HG02840 (cell line): ENCODE results near the gene ASPSCR1.

Source experiments
- ATAC-seq: cut with Tn5 transposase; IDR thresholded peaks from one replicate; pipeline ENCODE4 v1.9.1; 2021; ENCODE audit warnings: mild to moderate bottlenecking, moderate library complexity, moderate number of reproducible peaks; ENCODE audit not compliant: unreplicated experiment, low FRiP score

Gene ASPSCR1

GRCh38 chr17:82021107-82021899 is 43.9 kb downstream of the ASPSCR1 start:
- no peak for ATAC-seq

DNA sequence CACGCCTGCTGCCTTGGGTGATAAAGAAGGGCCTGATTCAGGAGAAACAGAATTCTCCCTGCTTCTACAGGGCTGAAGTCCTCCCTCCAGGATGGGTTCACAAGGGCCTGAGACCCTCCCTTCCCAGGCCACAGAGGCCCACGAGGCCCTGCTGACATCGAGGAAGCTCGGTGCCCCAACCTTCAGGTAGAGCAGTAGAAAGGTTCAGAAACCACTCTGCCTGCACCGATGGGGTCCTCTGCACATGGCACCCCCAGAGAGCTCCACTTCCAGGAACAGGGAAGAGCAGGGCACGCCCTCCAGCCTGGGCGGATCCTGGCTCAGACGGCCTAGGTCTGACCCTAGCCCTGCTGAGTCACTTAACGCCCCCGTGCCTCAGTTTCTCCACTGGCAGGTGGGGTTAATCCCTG is 44.5 kb downstream of the ASPSCR1 start:
- ATAC-seq, result no peak

DNA sequence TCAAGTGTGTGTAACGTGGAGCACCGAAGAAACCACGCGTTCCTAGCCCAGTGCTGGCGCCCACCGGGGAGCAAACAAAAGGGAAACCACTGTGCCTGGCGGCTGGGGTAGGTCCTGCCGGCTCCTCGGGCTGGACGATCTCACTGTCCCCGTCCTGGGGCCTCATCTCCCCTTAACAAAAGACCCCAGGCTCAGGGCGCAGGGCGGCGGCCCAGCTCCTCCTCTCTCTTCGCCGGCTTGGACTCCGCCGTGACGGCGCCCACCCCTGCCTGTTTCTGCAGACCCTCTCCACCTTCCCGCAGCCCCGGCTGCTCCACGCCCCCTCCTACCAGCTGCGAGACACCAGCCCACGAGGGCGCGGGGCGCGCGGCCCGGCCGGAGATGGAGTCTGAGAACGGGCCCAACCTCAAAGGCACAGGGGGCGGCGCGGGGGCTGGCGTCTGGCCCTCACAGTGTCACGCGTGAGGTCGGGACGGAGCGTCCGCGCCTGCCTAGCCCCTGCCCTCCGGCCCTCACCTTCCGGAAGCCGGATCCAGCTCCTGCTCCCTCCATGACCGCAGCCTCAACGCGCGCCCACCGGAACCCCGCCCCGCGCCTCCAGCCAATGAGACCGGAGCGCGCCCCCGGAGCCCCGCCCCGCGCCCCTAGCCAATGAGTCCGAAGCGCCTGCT is 45.0 kb downstream of the ASPSCR1 start, which contains the start of gene CENPX:
CENPX (minus strand) TSS at position 569 of the 671 bp plus-strand sequence; CDS start at position 552, 17 bp downstream.
- no peak for ATAC-seq

DNA sequence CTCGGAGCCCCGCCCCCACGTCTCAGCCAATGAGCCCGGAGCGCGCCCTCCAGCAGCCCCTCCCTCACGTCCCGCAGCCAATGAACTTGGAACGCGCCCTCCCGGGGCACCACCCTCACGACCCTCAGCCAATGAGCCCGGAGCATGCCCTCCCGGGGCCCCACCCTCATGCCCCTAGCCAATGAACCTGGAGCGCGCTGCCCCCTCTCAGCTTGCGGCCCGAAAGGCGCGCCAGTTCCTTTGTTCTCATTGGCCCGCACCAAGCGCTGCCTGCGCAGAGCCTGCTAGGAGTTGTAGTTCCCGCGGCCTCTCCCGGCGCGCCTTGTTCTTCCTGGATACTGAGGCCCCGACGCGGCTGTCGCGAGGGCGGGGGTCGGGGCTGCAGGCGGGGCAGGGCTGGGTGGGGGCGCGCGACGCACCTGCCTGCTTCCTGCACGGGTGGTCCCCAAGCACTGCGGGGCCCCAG is 45.6 kb downstream of the ASPSCR1 start, which contains the start of gene LRRC45:
LRRC45 (plus strand) TSS at position 325 of the 466 bp plus-strand sequence. CDS start 339 bp downstream, outside the sequence.
- peak; percentile 89 for ATAC-seq

DNA sequence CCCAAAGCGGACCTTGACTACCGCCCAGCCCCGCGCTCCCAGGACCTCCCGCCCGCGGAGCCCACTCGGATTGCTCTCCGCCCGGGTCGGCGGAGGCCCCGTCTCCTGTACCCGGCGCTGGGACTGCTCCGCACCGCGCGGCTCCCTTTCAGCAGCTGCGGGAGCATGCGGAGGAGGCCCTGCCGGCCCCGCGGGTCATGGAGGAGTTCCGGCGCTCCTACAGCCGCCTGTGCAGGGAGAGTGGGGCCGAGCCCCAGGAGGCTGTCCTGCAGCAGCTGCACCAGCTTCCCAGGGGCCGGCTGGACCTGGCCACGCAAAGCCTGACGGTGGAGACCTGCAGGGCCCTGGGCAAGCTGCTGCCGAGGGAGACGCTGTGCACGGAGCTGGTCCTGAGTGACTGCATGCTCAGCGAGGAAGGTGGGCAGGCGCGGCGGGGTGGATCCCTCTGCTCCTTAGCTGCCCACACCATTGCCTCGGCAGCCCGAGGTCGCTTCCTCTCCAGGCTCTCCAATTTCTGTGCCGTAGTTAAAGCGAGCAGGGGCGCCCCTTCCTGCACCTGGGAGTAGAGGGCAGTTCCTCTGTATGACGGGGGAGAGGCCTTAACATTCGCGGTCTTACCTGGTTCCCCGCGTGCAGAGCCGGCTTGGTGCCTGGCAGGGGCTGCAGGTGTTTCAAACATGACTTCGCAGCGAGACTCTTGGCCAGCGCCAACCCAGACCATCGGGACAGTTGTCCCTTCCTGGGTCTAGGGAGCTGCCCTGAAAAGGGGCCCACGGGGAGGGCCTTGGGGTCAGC is 46.2 kb downstream of the ASPSCR1 start:
- no peak for ATAC-seq

DNA sequence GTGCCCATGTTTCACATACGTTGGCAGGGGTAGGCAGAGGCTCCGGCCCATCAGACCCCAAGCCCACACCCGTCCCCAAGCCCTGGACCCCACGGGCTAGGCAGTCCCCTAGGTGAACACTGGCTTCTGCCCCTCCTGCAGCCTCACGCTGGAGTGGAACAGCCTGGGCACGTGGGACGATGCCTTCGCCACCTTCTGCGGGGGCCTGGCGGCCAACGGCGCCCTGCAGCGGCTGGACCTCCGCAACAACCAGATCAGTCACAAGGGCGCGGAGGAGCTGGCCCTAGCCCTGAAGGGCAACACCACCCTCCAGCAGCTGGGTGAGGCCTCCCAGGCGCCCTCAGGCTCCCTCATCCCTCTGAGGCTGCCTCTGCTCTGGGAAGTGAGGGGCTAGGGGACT is 47.4 kb downstream of the ASPSCR1 start:
- ATAC-seq, result no peak

GRCh38 chr17:82025401-82026107 is 48.1 kb downstream of the ASPSCR1 start:
- no peak for ATAC-seq

GRCh38 chr17:82028246-82028645 is 50.8 kb downstream of the ASPSCR1 start:
- no peak for ATAC-seq

GRCh38 chr17:82028966-82029365 is 51.5 kb downstream of the ASPSCR1 start:
- no peak for ATAC-seq

DNA sequence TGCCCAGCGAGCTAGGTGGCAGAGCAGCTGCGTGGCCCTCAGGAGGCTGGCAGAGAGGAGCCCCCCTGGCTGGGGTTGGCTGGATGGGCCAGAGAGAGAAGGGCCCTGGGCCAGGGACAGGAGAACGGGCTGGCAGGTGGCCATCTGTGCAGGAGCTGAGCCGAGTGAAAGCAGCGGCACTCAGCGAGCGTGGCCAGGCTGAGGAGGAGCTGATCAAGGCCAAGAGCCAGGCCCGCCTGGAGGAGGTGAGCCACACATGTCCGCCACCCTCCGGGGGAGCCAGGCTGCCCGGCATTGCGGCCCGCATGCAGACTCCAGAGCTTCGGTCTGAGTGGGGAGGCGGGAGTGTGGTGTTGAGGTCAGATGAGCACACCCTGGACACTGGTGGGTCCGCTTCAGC is 52.0 kb downstream of the ASPSCR1 start:
- no peak for ATAC-seq

DNA sequence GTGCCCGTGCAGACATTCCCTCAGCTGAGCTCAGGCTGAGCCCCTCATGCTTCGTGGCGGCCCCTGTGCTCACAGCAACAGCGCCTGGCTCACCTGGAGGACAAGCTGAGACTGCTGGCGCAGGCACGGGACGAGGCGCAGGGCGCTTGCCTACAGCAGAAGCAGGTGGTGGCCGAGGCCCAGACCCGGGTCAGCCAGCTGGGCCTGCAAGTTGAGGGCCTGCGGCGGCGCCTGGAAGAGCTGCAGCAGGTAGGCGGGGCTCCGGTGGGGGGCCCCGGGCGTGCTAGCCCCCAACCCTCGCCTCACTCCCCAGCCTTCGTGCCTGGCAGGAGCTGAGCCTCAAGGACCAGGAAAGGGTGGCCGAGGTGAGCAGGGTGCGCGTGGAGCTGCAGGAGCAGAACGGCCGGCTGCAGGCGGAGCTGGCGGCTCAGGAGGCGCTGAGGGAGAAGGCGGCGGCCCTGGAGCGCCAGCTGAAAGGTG is 52.6 kb downstream of the ASPSCR1 start:
- no peak for ATAC-seq

DNA sequence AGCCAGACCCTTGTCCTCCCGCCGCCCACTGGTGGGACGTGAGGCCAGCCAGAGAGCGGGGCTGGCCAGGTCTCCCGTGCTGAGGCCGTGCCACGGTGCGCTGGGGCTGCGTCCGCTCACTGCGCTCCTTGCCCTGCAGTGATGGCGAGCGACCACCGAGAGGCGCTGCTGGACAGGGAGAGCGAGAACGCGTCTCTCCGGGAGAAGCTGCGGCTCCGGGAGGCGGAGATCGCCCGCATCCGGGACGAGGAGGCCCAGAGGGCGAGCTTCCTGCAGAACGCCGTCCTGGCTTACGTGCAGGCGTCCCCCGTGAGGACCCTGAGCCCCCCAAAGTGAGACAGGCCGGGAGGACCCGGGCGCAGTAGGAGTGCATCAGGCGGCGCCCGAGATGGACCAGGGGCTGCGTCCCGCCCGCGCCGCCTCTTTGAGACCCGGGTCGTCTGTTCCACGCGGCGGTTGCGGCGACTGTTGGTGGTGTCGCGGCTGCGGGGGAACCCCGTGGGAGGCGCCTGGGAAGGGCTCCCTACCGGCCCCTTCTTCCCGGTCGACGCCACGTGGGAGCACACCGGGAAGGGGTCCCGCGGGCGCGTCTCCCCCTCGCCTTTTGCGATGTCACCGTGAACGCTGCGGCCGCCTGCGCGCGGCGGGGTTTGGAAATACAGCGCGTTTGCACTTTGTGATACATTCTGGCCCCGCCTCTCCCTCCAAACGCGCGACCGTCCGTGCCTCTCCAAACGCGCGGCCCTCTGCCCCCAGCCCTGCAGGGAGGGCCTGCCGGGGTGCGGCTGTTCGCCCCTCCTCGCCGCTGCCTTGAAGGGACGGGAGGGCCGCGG is 53.3 kb downstream of the ASPSCR1 start:
- ATAC-seq, result no peak

DNA sequence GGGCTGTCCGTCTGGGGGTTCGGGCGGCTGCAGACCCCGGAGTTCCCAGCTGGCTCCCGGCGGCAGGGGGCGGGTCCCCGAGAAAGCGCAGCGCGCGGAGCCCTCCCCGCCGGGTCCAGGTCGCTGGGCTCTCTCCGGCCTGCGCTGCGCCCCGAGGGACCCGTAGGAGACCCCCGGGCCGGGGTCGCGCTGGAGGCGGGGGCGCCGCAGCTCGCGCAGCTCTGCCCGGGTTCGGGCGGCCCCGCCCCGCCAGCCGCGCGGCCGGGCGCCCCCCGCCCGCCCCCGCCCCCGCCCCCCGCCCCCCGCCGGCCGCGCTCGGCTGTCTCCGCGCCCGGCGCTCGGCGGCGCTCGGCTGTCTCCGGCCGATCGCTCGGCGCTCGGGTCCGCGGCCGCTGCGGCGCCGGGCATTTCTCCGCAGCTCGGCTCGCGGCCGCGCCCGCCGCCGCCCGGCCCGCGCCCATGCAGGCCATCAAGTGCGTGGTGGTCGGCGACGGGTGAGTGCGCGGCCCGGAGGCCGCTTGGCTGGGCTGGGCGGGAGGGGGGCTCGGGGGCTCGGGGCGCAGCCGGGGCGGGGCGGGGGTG is 54.0 kb downstream of the ASPSCR1 start, which contains the start of gene RAC3:
RAC3 (plus strand) TSS at position 376 of the 582 bp plus-strand sequence; CDS start at position 460, 84 bp downstream.
- no peak for ATAC-seq

DNA sequence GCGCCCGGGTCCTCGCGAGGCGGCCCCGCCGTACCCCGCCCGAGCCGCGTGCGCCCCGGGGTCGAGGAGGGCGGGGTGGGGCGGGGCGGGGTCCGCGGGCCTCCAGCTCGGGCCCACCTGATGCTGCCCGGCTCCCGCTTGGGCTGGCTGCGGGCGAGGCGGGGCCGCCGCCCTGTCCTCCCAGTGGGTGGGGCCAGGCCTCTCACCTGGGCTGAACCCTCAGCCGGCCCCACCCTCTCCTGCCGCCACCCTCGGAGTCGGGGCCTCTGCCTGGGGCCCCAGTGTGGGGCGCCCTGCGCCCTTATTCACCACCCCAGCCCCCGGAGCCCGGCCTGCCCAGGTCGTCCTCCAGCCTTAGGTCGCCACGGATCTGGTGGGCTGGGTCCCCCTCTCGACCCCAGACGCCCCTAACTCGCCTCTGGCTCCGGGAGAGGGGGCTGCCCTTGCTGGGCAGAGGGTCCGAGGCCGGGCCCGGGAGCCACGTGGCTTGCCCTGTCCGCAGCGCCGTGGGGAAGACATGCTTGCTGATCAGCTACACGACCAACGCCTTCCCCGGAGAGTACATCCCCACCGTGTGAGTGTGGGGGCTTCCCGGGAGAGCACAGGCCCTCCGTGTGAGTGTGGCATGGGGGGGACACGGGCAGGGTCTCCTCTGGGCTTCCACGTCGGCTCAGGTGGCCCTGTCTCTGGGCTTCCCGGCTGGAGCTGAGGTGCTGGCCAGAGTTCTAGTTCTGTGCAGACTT is 54.6 kb downstream of the ASPSCR1 start:
- no peak for ATAC-seq

GRCh38 chr17:82033359-82034085 is 56.1 kb downstream of the ASPSCR1 start:
- no peak for ATAC-seq

- ATAC-seq, result no peak
Observed at GRCh38 chr17:82034371-82035011, 57.1 kb downstream of the ASPSCR1 start.

DNA sequence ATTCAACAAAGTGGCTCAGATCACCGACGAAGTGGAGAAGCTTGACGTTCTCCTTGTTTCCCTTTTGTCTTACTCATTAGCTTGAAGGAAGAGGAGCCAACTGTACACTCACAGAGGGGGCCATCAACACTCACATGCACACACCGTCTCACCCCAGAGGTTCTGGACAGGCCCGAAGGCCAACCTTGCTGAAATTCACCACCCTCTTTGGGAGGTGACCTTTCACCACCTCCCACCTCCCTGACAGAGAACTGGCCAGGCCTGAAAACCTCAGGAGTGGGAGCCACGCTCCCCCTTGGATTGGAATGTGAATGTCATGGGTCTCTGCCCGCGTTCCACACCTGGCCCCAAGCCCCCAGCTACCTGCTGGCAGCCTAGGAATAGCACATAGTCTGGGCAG is 58.1 kb downstream of the ASPSCR1 start:
- no peak for ATAC-seq
